ENCODE measurements around the gene IL2RA.
"Not testable (repeated sequence)": the region's sequence is repeated elsewhere in the genome, so short reads cannot be mapped to it uniquely, and the experiment has no call there.

IL2RA gene

GRCh38 chr10:6082496-6083395 is 20.6 kb upstream of the IL2RA start:
- DNase-seq (ENCODE audit: low read depth, low spot score): no peak

DNA sequence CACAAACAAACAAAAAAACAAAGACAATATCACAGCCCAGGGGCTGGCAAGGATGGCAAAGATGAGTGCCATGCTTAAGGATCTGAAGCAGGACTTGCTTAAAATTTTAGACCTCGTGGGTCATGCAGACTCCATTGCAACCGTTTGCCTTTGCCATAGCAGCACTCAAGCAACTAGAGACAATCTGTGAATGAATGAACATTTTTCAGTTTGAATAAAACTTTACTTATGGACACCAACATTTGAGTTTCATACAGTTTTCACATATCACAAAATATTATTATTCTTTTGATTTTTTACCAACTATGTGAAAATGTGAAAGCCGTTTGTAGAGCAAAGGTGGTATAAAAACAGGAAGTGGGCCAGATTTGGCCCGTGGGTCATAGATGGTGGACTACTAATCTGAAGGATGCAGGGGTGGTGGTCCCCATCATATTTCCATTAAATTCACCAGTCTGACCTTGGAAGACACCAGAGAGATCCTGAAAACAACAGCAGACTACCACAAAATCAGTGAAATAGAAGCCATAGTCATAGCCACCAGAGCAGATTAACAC is 18.3 kb upstream of the IL2RA start:
- DNase-seq (ENCODE audit: low read depth, low spot score): no peak

- DNase-seq (ENCODE audit: low read depth, low spot score): no peak
Measured at GRCh38 chr10:6079044-6079443, 16.9 kb upstream of the IL2RA start.

DNA sequence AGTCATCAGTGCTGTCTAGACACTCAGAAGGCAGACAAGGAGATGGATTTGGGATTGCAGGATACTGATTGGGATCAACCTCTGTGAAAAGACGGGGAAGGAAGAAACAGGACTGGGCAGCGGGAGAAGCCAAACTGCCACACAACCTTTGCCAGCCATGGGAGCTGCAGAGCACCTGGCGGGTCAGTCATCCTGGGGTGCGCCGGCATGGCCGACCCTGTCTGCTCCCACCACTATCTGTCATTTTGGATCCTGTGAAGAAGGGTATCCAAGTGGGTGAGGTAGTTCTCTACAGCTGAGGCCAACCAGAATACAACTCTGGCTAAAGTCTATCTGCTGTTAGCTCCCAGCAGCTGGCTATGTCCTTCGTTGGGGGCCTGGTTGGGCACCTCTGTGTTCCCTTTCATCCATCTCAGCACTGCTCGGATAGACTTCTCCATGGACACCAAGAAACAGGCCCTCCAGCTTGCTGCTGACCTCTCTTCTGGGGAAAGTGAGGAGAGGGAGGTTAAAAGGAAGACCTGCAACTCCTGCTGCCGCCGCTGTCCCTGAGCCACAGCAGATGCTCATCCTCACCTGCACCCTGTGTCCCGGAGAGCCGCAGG is 15.0 kb upstream of the IL2RA start:
- no peak for DNase-seq (ENCODE audit: low read depth, low spot score)

- DNase-seq (ENCODE audit: low read depth, low spot score): no peak
Measured at GRCh38 chr10:6074489-6075301, 12.5 kb upstream of the IL2RA start.

DNA sequence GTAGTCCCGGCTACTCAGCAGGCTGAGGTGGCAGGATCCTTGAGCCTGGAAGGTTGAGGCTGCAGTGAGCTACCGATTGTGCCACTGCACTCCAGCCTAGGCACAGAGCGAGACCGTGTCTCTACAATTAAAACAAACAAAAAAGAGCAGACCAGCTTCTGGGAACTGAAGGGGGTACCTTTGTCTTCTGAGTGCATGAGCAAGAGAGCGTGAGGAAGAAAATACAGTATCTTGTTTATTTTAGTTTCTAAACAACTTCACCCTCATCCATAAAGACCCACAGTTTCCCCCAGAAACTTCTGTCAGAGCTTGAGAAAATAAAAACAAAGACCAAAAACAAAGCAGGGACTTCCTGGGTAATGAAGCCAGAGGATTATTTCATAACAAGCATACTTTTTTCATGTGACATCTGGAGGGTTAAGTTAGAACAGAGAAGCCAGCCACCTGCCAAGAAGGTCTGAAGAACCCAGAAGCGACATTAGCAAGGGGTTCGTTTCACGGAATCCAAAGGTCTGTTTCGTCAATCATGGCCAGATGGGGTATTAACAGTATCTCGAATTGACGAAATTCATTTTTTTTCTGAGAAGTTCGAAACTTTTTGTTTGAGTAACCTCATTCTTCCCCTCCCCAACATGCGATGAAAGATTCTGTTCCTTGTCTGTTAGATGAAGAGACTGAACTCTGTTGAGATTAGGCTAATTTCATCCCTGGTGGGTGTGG is 10.2 kb upstream of the IL2RA start:
- DNase-seq (ENCODE audit: low read depth, low spot score): no peak

DNA sequence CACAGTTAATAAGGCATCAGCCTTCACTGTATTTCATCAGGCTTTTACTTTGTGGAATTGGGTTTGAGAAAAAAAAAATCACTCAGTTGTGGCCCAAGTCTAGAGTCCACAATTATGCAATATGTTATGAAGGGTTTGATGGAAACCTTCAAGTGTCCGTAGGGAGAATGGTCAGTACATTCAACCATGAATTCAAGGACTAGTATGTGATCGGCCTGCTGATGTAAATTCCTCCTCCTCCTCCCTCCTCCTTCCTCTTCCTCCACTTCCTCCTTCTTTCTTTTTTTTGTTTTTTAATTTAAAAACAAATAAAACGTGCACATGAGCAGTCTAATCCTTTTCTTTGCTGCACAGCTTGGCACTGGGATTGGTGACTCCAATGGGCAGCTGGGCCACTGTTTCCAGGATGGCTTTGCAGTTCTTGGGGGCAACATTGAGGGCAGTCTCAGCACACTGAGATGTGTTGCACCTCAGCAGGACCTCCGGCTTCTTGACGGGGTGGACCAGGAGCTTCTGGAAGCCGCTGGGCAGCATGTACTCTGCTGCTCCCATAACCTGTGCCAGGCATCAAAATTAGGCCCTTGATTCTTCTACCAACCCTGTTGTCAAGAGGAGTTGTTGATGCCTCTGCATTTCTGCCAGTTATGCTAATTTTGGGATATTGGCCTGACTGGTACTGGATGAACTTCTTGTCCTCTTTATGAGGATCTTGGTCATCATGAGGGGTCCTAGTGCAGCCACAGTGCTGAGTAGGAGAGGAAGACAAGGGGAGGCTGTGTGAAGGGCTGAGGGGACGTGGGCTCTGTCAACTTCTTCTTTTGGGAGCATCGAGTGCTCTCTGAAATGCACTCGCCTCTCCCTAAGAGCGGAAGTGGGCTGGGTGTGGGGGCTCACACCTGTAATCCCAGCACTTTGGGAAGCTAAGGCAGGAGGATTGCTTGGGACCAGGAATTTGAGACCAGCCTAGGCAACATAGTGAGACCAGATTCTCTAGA is 9.3 kb upstream of the IL2RA start:
- DNase-seq (ENCODE audit: low read depth, low spot score): no peak

DNA sequence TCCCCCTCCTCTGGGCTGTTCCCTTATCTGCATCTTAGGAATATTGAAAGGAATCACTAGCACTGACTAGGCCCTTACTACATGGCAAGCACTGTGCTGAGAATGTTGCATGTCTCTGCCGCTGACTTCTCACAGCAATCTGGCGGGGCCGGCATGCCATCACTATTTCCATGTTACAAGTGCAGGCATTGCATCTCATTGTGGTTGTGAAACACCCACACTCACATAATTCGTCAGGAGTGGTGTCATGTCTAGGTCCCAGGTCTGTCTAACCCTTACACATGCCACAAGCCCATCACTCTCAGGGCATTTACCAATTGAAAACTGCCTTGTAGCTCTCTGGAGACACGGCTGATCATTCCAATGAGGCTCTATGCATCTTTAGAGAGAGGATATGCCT is 8.5 kb upstream of the IL2RA start:
- no peak for DNase-seq (ENCODE audit: low read depth, low spot score)

GRCh38 chr10:6069081-6069931 is 7.1 kb upstream of the IL2RA start:
- no peak for DNase-seq (ENCODE audit: low read depth, low spot score)

DNA sequence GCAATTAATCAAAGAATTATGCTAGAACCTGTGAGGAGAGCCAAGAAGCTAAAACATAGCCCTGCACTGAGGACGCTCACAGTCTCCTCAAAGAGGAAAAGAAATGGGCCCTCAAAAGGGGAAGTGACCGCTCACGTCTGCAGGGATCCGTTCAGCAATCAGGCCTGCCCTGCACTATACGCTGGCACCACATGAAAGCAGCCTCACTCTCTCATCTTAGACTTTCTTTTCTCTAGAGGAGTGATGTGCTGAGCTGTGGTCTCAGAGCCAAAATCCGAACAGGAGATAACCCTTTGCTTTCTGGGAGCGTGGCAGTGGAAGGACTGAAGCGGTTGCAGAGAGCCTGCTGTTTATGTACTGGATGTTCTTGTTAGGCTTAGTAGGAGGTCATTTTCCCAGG is 6.3 kb upstream of the IL2RA start:
- no peak for DNase-seq (ENCODE audit: low read depth, low spot score)

GRCh38 chr10:6068006-6068405 is 5.8 kb upstream of the IL2RA start:
- DNase-seq (ENCODE audit: low read depth, low spot score): no peak

DNA sequence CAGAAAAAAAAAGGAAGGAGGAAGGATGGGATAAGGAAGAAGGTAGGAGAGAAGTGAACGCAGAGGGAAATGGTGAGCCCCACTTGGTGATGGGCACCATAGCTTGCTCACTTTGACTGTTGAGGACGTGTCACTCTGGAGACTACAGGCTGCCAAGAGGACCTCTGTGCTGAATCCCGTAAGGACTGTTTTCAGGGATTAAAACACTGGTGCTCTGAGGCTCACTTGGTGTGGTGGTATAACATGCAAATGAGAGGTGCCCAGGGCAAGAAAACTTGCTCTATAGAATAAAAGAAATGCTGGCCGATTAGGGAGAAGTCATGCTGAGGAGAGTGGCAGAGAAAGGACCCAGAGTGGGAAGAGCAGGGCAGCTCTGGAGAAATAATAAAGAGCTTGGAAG is 5.3 kb upstream of the IL2RA start:
- DNase-seq (ENCODE audit: low read depth, low spot score): no peak

DNA sequence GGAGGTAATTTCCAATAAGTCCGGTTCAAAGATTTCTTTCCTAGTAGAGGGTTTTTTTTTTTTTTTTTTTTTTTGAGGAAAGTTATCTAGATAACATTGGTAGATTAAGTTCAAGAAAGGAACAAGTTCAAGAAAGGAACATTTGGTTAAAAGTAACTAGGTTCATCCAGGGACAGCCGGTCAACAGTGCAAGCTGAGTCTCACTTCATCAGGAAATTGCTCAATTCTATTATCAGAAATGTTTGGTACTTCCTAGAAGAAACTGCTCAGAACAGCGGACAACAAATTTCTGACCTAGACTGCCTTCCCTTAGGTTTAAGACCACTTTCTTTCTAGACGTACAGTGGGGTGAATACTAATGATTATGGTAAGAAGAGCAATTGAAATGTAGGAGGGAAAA is 3.7 kb upstream of the IL2RA start:
- no peak for DNase-seq (ENCODE audit: low read depth, low spot score)

DNA sequence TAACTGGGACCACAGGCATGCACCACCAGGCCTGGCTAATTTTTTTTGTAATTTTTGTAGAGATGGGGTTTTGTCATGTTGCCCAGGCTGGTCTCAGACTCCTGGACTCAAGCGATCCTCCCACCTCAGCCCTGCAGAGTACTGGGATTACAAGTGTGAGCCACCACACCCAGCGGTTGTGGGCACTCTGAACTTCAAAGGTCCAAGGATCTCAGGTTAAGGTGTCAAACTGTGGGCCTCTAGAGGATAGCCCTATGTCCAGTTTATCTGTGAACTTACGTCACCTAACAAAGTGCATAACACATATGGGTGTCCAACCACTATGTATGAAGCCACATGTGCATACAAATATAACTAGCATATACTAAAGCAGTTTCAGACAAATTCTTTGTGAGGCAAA is 3.2 kb upstream of the IL2RA start:
- no peak for DNase-seq (ENCODE audit: low read depth, low spot score)

GRCh38 chr10:6064726-6065125 is 2.6 kb upstream of the IL2RA start:
- not testable (repeated sequence) for DNase-seq (ENCODE audit: low read depth, low spot score)

- DNase-seq (ENCODE audit: low read depth, low spot score): no peak
Measured at GRCh38 chr10:6064119-6064518, 2.0 kb upstream of the IL2RA start.

GRCh38 chr10:6061056-6061455 is 1.1 kb downstream of the IL2RA start:
- DNase-seq (ENCODE audit: low read depth, low spot score): no peak

DNA sequence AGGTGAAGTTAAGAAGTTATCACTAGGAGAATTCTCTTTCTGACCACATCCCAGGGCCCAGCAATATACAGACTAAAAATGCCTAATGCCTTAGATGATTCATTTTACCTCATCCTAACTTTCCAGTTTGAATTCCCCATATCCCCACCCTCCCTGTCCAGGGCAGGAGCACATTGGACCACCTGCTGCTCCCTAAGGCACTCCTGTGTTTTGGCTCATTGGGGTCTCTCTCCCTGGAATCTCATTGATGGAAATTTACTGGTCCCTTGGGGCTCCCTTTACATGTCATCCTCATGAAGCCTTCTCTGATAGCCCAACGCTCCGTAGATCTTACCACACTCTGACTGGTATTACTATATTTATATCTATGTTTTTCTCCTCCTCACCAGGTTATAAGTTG is 2.7 kb downstream of the IL2RA start:
- no peak for DNase-seq (ENCODE audit: low read depth, low spot score)

All from smooth muscle cell of the brain vasculature (primary cell).